Mammary epithelial cell (primary cell): ENCODE measurements around the gene AUTS2.

Experiments
- CTCF ChIP-seq, 2 donors: IDR thresholded peaks in 1 of 2; conservative IDR thresholded peaks in 1 of 2; 2 replicates each; pipeline ENCODE4 v1.5.1; 2011 to 2012; ENCODE audit warnings: inconsistent platforms in 2 of 2, low read length in 2 of 2, mild to moderate bottlenecking in 2 of 2, control low read depth in 1 of 2, low read depth in 1 of 2; ENCODE audit not compliant: insufficient read depth in 1 of 2; ENCODE audit errors: extremely low read depth in 1 of 2
- EZH2 ChIP-seq: IDR thresholded peaks from 2 replicates; pipeline ENCODE4 v1.6.1; 2012; ENCODE audit warnings: low read length, inconsistent platforms, borderline replicate concordance

GRCh38 chr7:70072220-70072619 lies 473.9 kb downstream of the AUTS2 start:
- no peak for TF ChIP-seq CTCF (conservative IDR thresholded peaks at IDR 0.05 in 1 of 2, IDR thresholded peaks at IDR 0.05 in 1 of 2; ENCODE audit: extremely low read depth in 1 of 2, insufficient read depth in 1 of 2, low read depth in 1 of 2, low read length in 2 of 2)
- no peak for TF ChIP-seq EZH2
